H1 (cell line): ENCODE data around the gene GALNTL6. TPM values are rescaled to one million over a fixed set of nuclear protein-coding genes. Genes with fewer than 3 reads are reported as not detected.

Source experiments
- CTCF ChIA-PET: fragments of 300-600 bp; sonication (Branson Sonifier 250); formaldehyde crosslinking; loops from one replicate; lab custom pipeline; 2021; ENCODE audit not compliant: partially characterized antibody; lab: Charles Lee
- POLR2A ChIA-PET: fragments of 300-600 bp; sonication (Branson Sonifier 250); formaldehyde crosslinking; loops from one replicate; lab custom pipeline; 2021; ENCODE audit warnings: inconsistent platforms; ENCODE audit not compliant: partially characterized antibody; lab: Charles Lee
- DNase-seq, 2 experiments: peaks; one replicate each; pipeline versions ENCODE4 v3.0.0 to v3.0.0-alpha.2; 2010 to 2022; ENCODE audit warnings: low spot score in 2 of 2, low read depth in 1 of 2, mixed read lengths in 1 of 2
- FAIRE-seq: peaks from 2 replicates; lab custom pipeline; 2011; peaks lifted over from hg19 to GRCh38; lab: Jason Lieb, UNC
- H2AFZ ChIP-seq: 2 replicates; pipeline ENCODE4 v1.8.1; 2012; ENCODE audit warnings: low read length, inconsistent platforms
- H2AK5ac ChIP-seq: 2 replicates; pipeline ENCODE4 v1.6.1; 2013; ENCODE audit warnings: low read depth, low read length
- H2BK120ac ChIP-seq: replicated peaks from 2 replicates; pipeline ENCODE3; 2013; ENCODE audit warnings: low read depth, low read length, inconsistent platforms
- H2BK12ac ChIP-seq: 2 replicates; pipeline ENCODE4 v1.6.1; 2013; ENCODE audit warnings: low read depth, low read length
- H2BK15ac ChIP-seq: 2 replicates; pipeline ENCODE4 v1.6.1; 2013; ENCODE audit warnings: low read length
- H2BK20ac ChIP-seq: 2 replicates; pipeline ENCODE4 v1.6.1; 2013; ENCODE audit warnings: low read length
- H2BK5ac ChIP-seq: 2 replicates; pipeline ENCODE4 v1.6.1; 2013; ENCODE audit warnings: low read depth, low read length
- H3K14ac ChIP-seq: 2 replicates; pipeline ENCODE4 v1.6.1; 2013; ENCODE audit warnings: inconsistent platforms; ENCODE audit not compliant: insufficient read length
- H3K18ac ChIP-seq: 2 replicates; pipeline ENCODE4 v1.6.1; 2013; ENCODE audit warnings: low read length; ENCODE audit errors: extremely low read depth
- H3K23ac ChIP-seq: 2 replicates; pipeline ENCODE4 v1.6.1; 2013; ENCODE audit warnings: inconsistent platforms; ENCODE audit not compliant: insufficient read length
- H3K23me2 ChIP-seq: 2 replicates; pipeline ENCODE4 v1.6.1; 2013; ENCODE audit warnings: low read depth, low read length
- H3K27ac ChIP-seq: 2 replicates; pipeline ENCODE4 v1.6.1; 2011; ENCODE audit warnings: low read depth, low read length, inconsistent platforms
- H3K27me3 ChIP-seq, 4 experiments: replicated peaks in 1 of 4; 1 replicate in 1 of 4; 2 replicates in 3 of 4; pipeline versions ENCODE4 v1.6.1 to v1.8.1; 2011 to 2013; ENCODE audit warnings: low read length in 3 of 4, mild to moderate bottlenecking in 3 of 4, inconsistent platforms in 2 of 4, mixed read lengths in 2 of 4, moderate library complexity in 1 of 4; ENCODE audit not compliant: control insufficient read depth in 3 of 4, insufficient read depth in 3 of 4; ENCODE audit errors: extremely low read depth in 1 of 4
- H3K36me3 ChIP-seq, 4 experiments: 2 replicates each; pipeline versions ENCODE4 v1.6.1 to v1.8.1; 2011 to 2013; ENCODE audit warnings: mild to moderate bottlenecking in 4 of 4, low read length in 3 of 4, moderate library complexity in 2 of 4, control low read depth in 1 of 4, inconsistent platforms in 1 of 4; ENCODE audit not compliant: insufficient read depth in 4 of 4, control insufficient read depth in 2 of 4
- H3K4ac ChIP-seq: replicated peaks from 2 replicates; pipeline ENCODE3; 2013; ENCODE audit warnings: low read length, low read depth, mixed read lengths, inconsistent platforms; ENCODE audit not compliant: insufficient read length
- H3K4me1 ChIP-seq, 4 experiments: replicated peaks in 1 of 4; 1 replicate in 1 of 4; 2 replicates in 3 of 4; pipeline versions ENCODE4 v1.6.1 to v1.8.1; 2011 to 2013; ENCODE audit warnings: low read length in 3 of 4, inconsistent platforms in 2 of 4, mixed read lengths in 1 of 4; ENCODE audit not compliant: insufficient read depth in 4 of 4, control insufficient read depth in 3 of 4
- H3K4me2 ChIP-seq, 2 experiments: 2 replicates each; pipeline versions ENCODE4 v1.6.1 to v1.8.1; 2011 to 2013; ENCODE audit warnings: low read depth in 2 of 2, low read length in 2 of 2, control low read depth in 1 of 2, inconsistent platforms in 1 of 2, mild to moderate bottlenecking in 1 of 2; ENCODE audit not compliant: insufficient read depth in 1 of 2
- H3K4me3 ChIP-seq, 4 experiments: fragments of 200-600, 300-600 bp in 1 of 4; sonication (generic), shearing (Covaris generic), sonication (Bioruptor Twin) in 1 of 4; 2 replicates each; pipeline versions ENCODE4 v1.5.1 to v1.8.1; 2011 to 2016; ENCODE audit warnings: low read length in 4 of 4, low read depth in 3 of 4, control low read depth in 2 of 4, inconsistent platforms in 2 of 4, mild to moderate bottlenecking in 2 of 4, mixed read lengths in 1 of 4, moderate library complexity in 1 of 4; ENCODE audit not compliant: insufficient read depth in 2 of 4; ENCODE audit errors: extremely low read depth in 1 of 4
- H3K56ac ChIP-seq: replicated peaks from 2 replicates; pipeline ENCODE3; 2013; ENCODE audit warnings: low read depth, mild to moderate bottlenecking, mixed read lengths, low read length, inconsistent platforms; ENCODE audit not compliant: insufficient read length
- H3K79me1 ChIP-seq: 2 replicates; pipeline ENCODE4 v1.6.1; 2013; ENCODE audit warnings: low read depth, low read length, control low read depth
- H3K79me2 ChIP-seq, 2 experiments: 2 replicates each; pipeline versions ENCODE4 v1.6.1 to v1.8.1; 2012 to 2013; ENCODE audit warnings: low read length in 2 of 2, mild to moderate bottlenecking in 2 of 2, inconsistent platforms in 1 of 2; ENCODE audit not compliant: insufficient read depth in 2 of 2, control insufficient read depth in 1 of 2
- H3K9ac ChIP-seq, 4 experiments: replicated peaks in 1 of 4; 1 replicate in 1 of 4; 2 replicates in 3 of 4; pipeline versions ENCODE4 v1.6.1 to v1.8.1; 2011 to 2013; ENCODE audit warnings: low read depth in 3 of 4, low read length in 3 of 4, control low read depth in 2 of 4, mild to moderate bottlenecking in 2 of 4, moderate library complexity in 2 of 4, inconsistent platforms in 1 of 4; ENCODE audit errors: extremely low read depth in 1 of 4
- H3K9me3 ChIP-seq, 2 experiments: 2 replicates each; pipeline versions ENCODE4 v1.6.1 to v1.8.1; 2012 to 2013; ENCODE audit warnings: mild to moderate bottlenecking in 2 of 2, moderate library complexity in 2 of 2, control low read depth in 1 of 2, inconsistent platforms in 1 of 2, low read depth in 1 of 2, low read length in 1 of 2, mixed read lengths in 1 of 2; ENCODE audit not compliant: insufficient read depth in 2 of 2
- H4K20me1 ChIP-seq, 2 experiments: replicated peaks in 1 of 2; 2 replicates each; pipeline versions ENCODE3 to v1.8.1; 2011 to 2013; ENCODE audit warnings: inconsistent platforms in 2 of 2, low read length in 2 of 2, mild to moderate bottlenecking in 1 of 2; ENCODE audit not compliant: insufficient read depth in 2 of 2, control insufficient read depth in 1 of 2
- H4K5ac ChIP-seq: 2 replicates; pipeline ENCODE4 v1.6.1; 2013; ENCODE audit warnings: low read length, low read depth, mixed read lengths, inconsistent platforms; ENCODE audit not compliant: insufficient read length
- H4K8ac ChIP-seq: 2 replicates; pipeline ENCODE4 v1.8.0; 2013; ENCODE audit warnings: mild to moderate bottlenecking, moderate library complexity, low read length, inconsistent platforms; ENCODE audit not compliant: insufficient read depth; ENCODE audit errors: extremely low read depth
- H4K91ac ChIP-seq: replicated peaks from 2 replicates; pipeline ENCODE3; 2013; ENCODE audit warnings: low read length, mixed read lengths, inconsistent platforms; ENCODE audit not compliant: insufficient read length
- BRCA1 ChIP-seq: IDR thresholded peaks from 2 replicates; pipeline ENCODE4 v1.6.1; 2012; ENCODE audit warnings: low read depth, low read length, improper control_type of control experiment
- CREB1 ChIP-seq: IDR thresholded peaks from 2 replicates; pipeline ENCODE4 v1.6.1; 2012; ENCODE audit warnings: inconsistent platforms
- EZH2 ChIP-seq: fragments of 200-600 bp; sonication (generic); IDR thresholded peaks from 2 replicates; pipeline ENCODE4 v1.7.1; 2012; ENCODE audit warnings: low read depth, mild to moderate bottlenecking, moderate library complexity, low read length, inconsistent platforms; ENCODE audit not compliant: severe bottlenecking
- RAD21 ChIP-seq, 2 experiments: IDR thresholded peaks in 1 of 2; conservative IDR thresholded peaks in 1 of 2; 2 replicates each; pipeline ENCODE4 v1.6.1; 2011; ENCODE audit warnings: low read depth in 2 of 2, low read length in 2 of 2, improper control_type of control experiment in 1 of 2, inconsistent platforms in 1 of 2, mild to moderate bottlenecking in 1 of 2, moderate library complexity in 1 of 2
- SAP30 ChIP-seq: fragments of 300-600 bp; sonication (generic); IDR thresholded peaks from 2 replicates; pipeline ENCODE4 v1.7.1; 2012; ENCODE audit warnings: low read length, moderate library complexity, mild to moderate bottlenecking, inconsistent platforms; ENCODE audit not compliant: insufficient read depth, insufficient replicate concordance
- SP4 ChIP-seq: IDR thresholded peaks from 2 replicates; pipeline ENCODE4 v1.6.1; 2012; ENCODE audit warnings: low read length, inconsistent platforms
- TCF12 ChIP-seq: IDR thresholded peaks from 2 replicates; pipeline ENCODE4 v1.6.1; 2011; ENCODE audit warnings: low read depth, mild to moderate bottlenecking, low read length
- YY1 ChIP-seq: IDR thresholded peaks from 2 replicates; pipeline ENCODE4 v1.6.1; 2011; ENCODE audit warnings: low read depth, mild to moderate bottlenecking, low read length
- WGBS, 2 experiments: shearing (Covaris generic) in 1 of 2; methylation state at CpG; one replicate each; pipeline versions ENCODE4 v1.1.6 to v1.1.7; 2013 to 2015; ENCODE audit warnings: low lambda C conversion rate in 2 of 2, mixed read lengths in 2 of 2, inconsistent platforms in 1 of 2, low coverage in 1 of 2, missing lambda C conversion rate in 1 of 2; ENCODE audit not compliant: insufficient replicate concordance in 2 of 2, insufficient coverage in 1 of 2, insufficient read length in 1 of 2; ENCODE audit errors: extremely low coverage in 1 of 2, missing lambda C conversion rate in 1 of 2; 5-methylcytosine and 5-hydroxymethylcytosine counted together
- polyA plus RNA-seq, 7 experiments: library from polyadenylated mRNA; depleted of rRNA in 3 of 7; stranded (reverse) in 5 of 7; unstranded in 2 of 7; fragments of >200 nt in 5 of 7; fragments of 200-250 nt in 2 of 7; gene quantifications; 1 replicate in 5 of 7; 2 replicates in 1 of 7; 4 replicates in 1 of 7; pipeline versions ENCODE4 v1.2.1 to v1.2.3, GENCODE V29; 2011 to 2013; ENCODE audit warnings: missing spikeins in 2 of 7, mixed read lengths in 2 of 7
- total RNA-seq: library from RNA; stranded (reverse); fragmentation: NEBNext Ultra II Directional; extraction: Animal tissue kit (Norgen Biotek cat#: 25700); gene quantifications from 2 replicates; pipeline ENCODE4 v1.2.1, GENCODE V29; 2021

The GALNTL6 gene
- total and polyA plus RNA-seq, 2 of the 8 experiments (the other 6 are each of a cell fraction or from before 2014, with no cell fraction given) = 0.03 to 0.32 TPM

GRCh38 chr4:172134521-172134920 lies 321.3 kb downstream of the GALNTL6 start:
- no peak overlapping the region for H4K91ac ChIP-seq
- ChIA-PET POLR2A (no interaction called here), CTCF (interaction anchor here (1.5 kb wide), 1 partner anchor 11 kb away, joined by 4 read pairs; no protein-coding TSS in a partner anchor)
- no peak overlapping the region for H3K14ac ChIP-seq
- H3K4me1 ChIP-seq = no peaks in the 10 kb centered on the region
- no peak for DNase-seq
- no peaks in the 10 kb centered on the region for H4K20me1 ChIP-seq
- no peak overlapping the region for H3K4me2 ChIP-seq
- no peak overlapping the region for H3K27ac ChIP-seq
- no peak overlapping the region for H3K9ac ChIP-seq
- no peaks in the 10 kb centered on the region for H3K79me2 ChIP-seq
- H2BK20ac ChIP-seq = no peak overlapping the region
- H3K23me2 ChIP-seq = no peaks in the 10 kb centered on the region
- 95% methylated on average over 2 of the region's 2 CpGs; no CpG with 5 or more reads in 1 of the 2 experiments for WGBS, 2 experiments
- H2AFZ ChIP-seq = no peak overlapping the region
- H4K5ac ChIP-seq = no peak overlapping the region
- no peak for FAIRE-seq
- H4K8ac ChIP-seq = no peak overlapping the region
- no peaks in the 10 kb centered on the region for H3K36me3 ChIP-seq
- H2BK15ac ChIP-seq = no peak overlapping the region
- H2BK120ac ChIP-seq = no peak overlapping the region
- no peaks in the 10 kb centered on the region for H3K9me3 ChIP-seq
- no peak overlapping the region for H3K4ac ChIP-seq
- no peak overlapping the region for H2BK12ac ChIP-seq
- H3K56ac ChIP-seq = no peak overlapping the region
- H3K4me3 ChIP-seq = no peak overlapping the region
- TF ChIP-seq TCF12 = no peak
- no peak for TF ChIP-seq SP4
- TF ChIP-seq SAP30 = no peak
- no peak for TF ChIP-seq EZH2
- TF ChIP-seq RAD21 (IDR thresholded peaks at IDR 0.05 in 1 of 2, conservative IDR thresholded peaks at IDR 0.05 in 1 of 2; ENCODE audit: low read depth in 2 of 2, low read length in 2 of 2) = no peak
- TF ChIP-seq CREB1 = no peak
- TF ChIP-seq YY1 = no peak
- TF ChIP-seq BRCA1 = no peak
- no peak overlapping the region for H2BK5ac ChIP-seq
- H3K79me1 ChIP-seq = no peaks in the 10 kb centered on the region
- no peak overlapping the region for H3K23ac ChIP-seq
- no peak overlapping the region for H3K18ac ChIP-seq
- H3K27me3 ChIP-seq = no peaks in the 10 kb centered on the region
- H2AK5ac ChIP-seq = no peak overlapping the region
